WTC11 (cell line): Measurements from ENCODE around the gene ASS1. TPM values are rescaled to one million over a fixed set of nuclear protein-coding genes. Genes with fewer than 3 reads are reported as not detected.

Experiments
- ATAC-seq: fragments of 200-7000 bp; cut with Tn5 transposase; 2 replicates; pipeline ENCODE4 v1.10.0; 2021; ENCODE audit warnings: mild to moderate bottlenecking, moderate library complexity
- CTCF ChIA-PET: fragments of 300-600 bp; sonication (Branson Sonifier 250); formaldehyde crosslinking; loops from one replicate; lab custom pipeline; 2021; ENCODE audit warnings: antibody characterized with exemption; lab: Charles Lee
- POLR2A ChIA-PET: fragments of 350-600 bp; sonication (Branson Sonifier 250); formaldehyde crosslinking; loops from one replicate; lab custom pipeline; 2021; ENCODE audit warnings: antibody characterized with exemption; lab: Charles Lee
- DNase-seq: peaks from one replicate; pipeline ENCODE4 v3.0.0; 2021; ENCODE audit warnings: low spot score
- H3K27ac Mint-ChIP-seq: 2 replicates; pipeline ENCODE4 v1.8.0; 2021; ENCODE audit warnings: mixed read lengths
- H3K27me3 Mint-ChIP-seq: 2 replicates; pipeline ENCODE4 v1.8.0; 2021; ENCODE audit warnings: low read depth, mild to moderate bottlenecking, moderate library complexity, mixed read lengths
- H3K36me3 Mint-ChIP-seq: 2 replicates; pipeline ENCODE4 v1.8.0; 2021; ENCODE audit warnings: mixed read lengths
- H3K4me1 Mint-ChIP-seq: 2 replicates; pipeline ENCODE4 v1.8.0; 2022; ENCODE audit warnings: mixed read lengths
- H3K4me3 Mint-ChIP-seq: 2 replicates; pipeline ENCODE4 v1.8.0; 2021; ENCODE audit warnings: mild to moderate bottlenecking, moderate library complexity, mixed read lengths
- H3K9me3 Mint-ChIP-seq: 2 replicates; pipeline ENCODE4 v1.8.0; 2021; ENCODE audit warnings: mixed read lengths
- ATF1 ChIP-seq: sonication (generic); formaldehyde crosslinking; IDR thresholded peaks from 2 replicates; pipeline ENCODE4 v1.8.1; 2023; ENCODE audit warnings: mild to moderate bottlenecking, moderate library complexity, missing genetic modification reagents
- CREB1 ChIP-seq: sonication (generic); formaldehyde crosslinking; IDR thresholded peaks from 2 replicates; pipeline ENCODE4 v1.8.0; 2023; ENCODE audit warnings: mild to moderate bottlenecking, missing genetic modification reagents
- CREM ChIP-seq: sonication (generic); formaldehyde crosslinking; IDR thresholded peaks from 2 replicates; pipeline ENCODE4 v1.8.1; 2022; ENCODE audit warnings: mild to moderate bottlenecking, missing genetic modification reagents, moderate library complexity
- E2F1 ChIP-seq: sonication (generic); formaldehyde crosslinking; IDR thresholded peaks from 2 replicates; pipeline ENCODE4 v1.8.0; 2022; ENCODE audit warnings: mild to moderate bottlenecking, missing genetic modification reagents
- EMX1 ChIP-seq: fragments of 250-450 bp; sonication (Bioruptor Pico); IDR thresholded peaks from 2 replicates; pipeline ENCODE4 v1.8.0; 2021; ENCODE audit warnings: mild to moderate bottlenecking
- ESRRA ChIP-seq: sonication (generic); formaldehyde crosslinking; IDR thresholded peaks from 2 replicates; pipeline ENCODE4 v1.8.1; 2022; ENCODE audit warnings: mild to moderate bottlenecking, missing genetic modification reagents, borderline replicate concordance
- ETV6 ChIP-seq: sonication (generic); formaldehyde crosslinking; IDR thresholded peaks from 2 replicates; pipeline ENCODE4 v1.8.1; 2022; ENCODE audit warnings: mild to moderate bottlenecking, missing genetic modification reagents
- FOXJ3 ChIP-seq: sonication (generic); formaldehyde crosslinking; IDR thresholded peaks from 2 replicates; pipeline ENCODE4 v1.9.0; 2021; ENCODE audit warnings: missing genetic modification reagents, mild to moderate bottlenecking, borderline replicate concordance
- GRHL2 ChIP-seq: fragments of 250-450 bp; sonication (Bioruptor Pico); IDR thresholded peaks from 2 replicates; pipeline ENCODE4 v1.8.0; 2022; ENCODE audit warnings: mild to moderate bottlenecking, moderate library complexity; ENCODE audit not compliant: insufficient replicate concordance, severe bottlenecking
- JAZF1 ChIP-seq: fragments of 250-450 bp; sonication (Bioruptor Pico); IDR thresholded peaks from 2 replicates; pipeline ENCODE4 v1.9.0; 2021; ENCODE audit warnings: moderate library complexity, mild to moderate bottlenecking, inconsistent platforms
- JUN ChIP-seq: sonication (generic); formaldehyde crosslinking; IDR thresholded peaks from 2 replicates; pipeline ENCODE4 v1.8.0; 2023; ENCODE audit warnings: mild to moderate bottlenecking, missing genetic modification reagents
- MLX ChIP-seq: sonication (generic); formaldehyde crosslinking; IDR thresholded peaks from 2 replicates; pipeline ENCODE4 v1.8.1; 2023; ENCODE audit warnings: mild to moderate bottlenecking, missing genetic modification reagents, moderate library complexity
- NR2C2 ChIP-seq: sonication (generic); formaldehyde crosslinking; IDR thresholded peaks from 2 replicates; pipeline ENCODE4 v1.8.0; 2022; ENCODE audit warnings: mild to moderate bottlenecking, missing genetic modification reagents
- PRDM15 ChIP-seq: sonication (generic); formaldehyde crosslinking; IDR thresholded peaks from 2 replicates; pipeline ENCODE4 v1.8.0; 2022; ENCODE audit warnings: missing genetic modification reagents
- PRRX2 ChIP-seq: fragments of 250-450 bp; sonication (Bioruptor Pico); IDR thresholded peaks from 2 replicates; pipeline ENCODE4 v1.8.0; 2021; ENCODE audit warnings: mild to moderate bottlenecking
- RELA ChIP-seq: sonication (generic); formaldehyde crosslinking; IDR thresholded peaks from 2 replicates; pipeline ENCODE4 v1.8.1; 2022; ENCODE audit warnings: missing genetic modification reagents, mild to moderate bottlenecking, borderline replicate concordance
- RORB ChIP-seq: fragments of 250-450 bp; sonication (Bioruptor Pico); IDR thresholded peaks from 2 replicates; pipeline ENCODE4 v1.9.0; 2021; ENCODE audit warnings: mild to moderate bottlenecking
- SMAD4 ChIP-seq: sonication (generic); formaldehyde crosslinking; IDR thresholded peaks from 2 replicates; pipeline ENCODE4 v1.8.0; 2022; ENCODE audit warnings: mild to moderate bottlenecking, missing genetic modification reagents
- ZBTB21 ChIP-seq: sonication (generic); formaldehyde crosslinking; IDR thresholded peaks from 2 replicates; pipeline ENCODE4 v1.8.1; 2023; ENCODE audit warnings: mild to moderate bottlenecking, missing genetic modification reagents, borderline replicate concordance
- ZNF219 ChIP-seq: sonication (generic); formaldehyde crosslinking; IDR thresholded peaks from 2 replicates; pipeline ENCODE4 v1.8.0; 2023; ENCODE audit warnings: missing genetic modification reagents, mild to moderate bottlenecking, borderline replicate concordance
- ZNF232 ChIP-seq: sonication (generic); formaldehyde crosslinking; IDR thresholded peaks from 2 replicates; pipeline ENCODE4 v1.8.0; 2022; ENCODE audit warnings: mild to moderate bottlenecking, missing genetic modification reagents
- ZNF423 ChIP-seq: fragments of 250-450 bp; sonication (Bioruptor Pico); IDR thresholded peaks from 2 replicates; pipeline ENCODE4 v2.1.2; 2022; ENCODE audit warnings: mild to moderate bottlenecking, moderate library complexity
- total RNA-seq: library from RNA; stranded (reverse); gene quantifications from 3 replicates; pipeline ENCODE4 v1.2.3, GENCODE V29; 2021
- TF ChIP-seq, protein P1 (sequence below): sonication (generic); formaldehyde crosslinking; conservative IDR thresholded peaks from 2 replicates; pipeline ENCODE4 v1.8.1; 2023; ENCODE audit warnings: mild to moderate bottlenecking, low read depth, missing genetic modification reagents, moderate library complexity
- TF ChIP-seq, protein P2 (sequence below): sonication (generic); formaldehyde crosslinking; IDR thresholded peaks from 2 replicates; pipeline ENCODE4 v1.8.1; 2023; ENCODE audit warnings: mild to moderate bottlenecking, missing genetic modification reagents
- TF ChIP-seq, protein P3 (sequence below): sonication (generic); formaldehyde crosslinking; IDR thresholded peaks from 2 replicates; pipeline ENCODE4 v1.8.1; 2022; ENCODE audit warnings: mild to moderate bottlenecking, moderate library complexity, missing genetic modification reagents
- TF ChIP-seq, protein P4 (sequence below): fragments of 250-450 bp; sonication (Bioruptor Pico); IDR thresholded peaks from 2 replicates; pipeline ENCODE4 v1.9.0; 2021; ENCODE audit warnings: moderate library complexity, mild to moderate bottlenecking, inconsistent platforms, borderline replicate concordance

ASS1 gene
- total RNA-seq, 1 experiment from 2014 or later = 95.7 TPM

GRCh38 chr9:130399768-130400167 is 45.0 kb upstream of the ASS1 start:
- Mint-ChIP-seq H3K27me3 (no peaks in the 10 kb centered on the region), H3K4me3 (no peak overlapping the region)
- TF ChIP-seq FOXJ3 (CRISPR knock-in tag) = no peak
- TF ChIP-seq EMX1 (CRISPR knock-in tag) = no peak
- TF ChIP-seq ZNF232 = no peak
- no peak for TF ChIP-seq ATF1 (CRISPR knock-in tag)
- no peak for TF ChIP-seq ZBTB21 (CRISPR knock-in tag)
- TF ChIP-seq, protein P1, sequence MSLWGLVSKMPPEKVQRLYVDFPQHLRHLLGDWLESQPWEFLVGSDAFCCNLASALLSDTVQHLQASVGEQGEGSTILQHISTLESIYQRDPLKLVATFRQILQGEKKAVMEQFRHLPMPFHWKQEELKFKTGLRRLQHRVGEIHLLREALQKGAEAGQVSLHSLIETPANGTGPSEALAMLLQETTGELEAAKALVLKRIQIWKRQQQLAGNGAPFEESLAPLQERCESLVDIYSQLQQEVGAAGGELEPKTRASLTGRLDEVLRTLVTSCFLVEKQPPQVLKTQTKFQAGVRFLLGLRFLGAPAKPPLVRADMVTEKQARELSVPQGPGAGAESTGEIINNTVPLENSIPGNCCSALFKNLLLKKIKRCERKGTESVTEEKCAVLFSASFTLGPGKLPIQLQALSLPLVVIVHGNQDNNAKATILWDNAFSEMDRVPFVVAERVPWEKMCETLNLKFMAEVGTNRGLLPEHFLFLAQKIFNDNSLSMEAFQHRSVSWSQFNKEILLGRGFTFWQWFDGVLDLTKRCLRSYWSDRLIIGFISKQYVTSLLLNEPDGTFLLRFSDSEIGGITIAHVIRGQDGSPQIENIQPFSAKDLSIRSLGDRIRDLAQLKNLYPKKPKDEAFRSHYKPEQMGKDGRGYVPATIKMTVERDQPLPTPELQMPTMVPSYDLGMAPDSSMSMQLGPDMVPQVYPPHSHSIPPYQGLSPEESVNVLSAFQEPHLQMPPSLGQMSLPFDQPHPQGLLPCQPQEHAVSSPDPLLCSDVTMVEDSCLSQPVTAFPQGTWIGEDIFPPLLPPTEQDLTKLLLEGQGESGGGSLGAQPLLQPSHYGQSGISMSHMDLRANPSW (CRISPR knock-in tag) = no peak
- TF ChIP-seq, protein P2, sequence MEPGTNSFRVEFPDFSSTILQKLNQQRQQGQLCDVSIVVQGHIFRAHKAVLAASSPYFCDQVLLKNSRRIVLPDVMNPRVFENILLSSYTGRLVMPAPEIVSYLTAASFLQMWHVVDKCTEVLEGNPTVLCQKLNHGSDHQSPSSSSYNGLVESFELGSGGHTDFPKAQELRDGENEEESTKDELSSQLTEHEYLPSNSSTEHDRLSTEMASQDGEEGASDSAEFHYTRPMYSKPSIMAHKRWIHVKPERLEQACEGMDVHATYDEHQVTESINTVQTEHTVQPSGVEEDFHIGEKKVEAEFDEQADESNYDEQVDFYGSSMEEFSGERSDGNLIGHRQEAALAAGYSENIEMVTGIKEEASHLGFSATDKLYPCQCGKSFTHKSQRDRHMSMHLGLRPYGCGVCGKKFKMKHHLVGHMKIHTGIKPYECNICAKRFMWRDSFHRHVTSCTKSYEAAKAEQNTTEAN (CRISPR knock-in tag) = no peak
- TF ChIP-seq RELA (CRISPR knock-in tag) = no peak
- no peak for TF ChIP-seq NR2C2
- TF ChIP-seq MLX (CRISPR knock-in tag) = no peak
- no peak for TF ChIP-seq GRHL2 (CRISPR knock-in tag)
- TF ChIP-seq, all 79 proteins: peak for 0
- H3K36me3 Mint-ChIP-seq = peaks cover 5% of the 10 kb centered on the region; the same call in 1 of the 2 replicates
- H3K4me1 Mint-ChIP-seq = no peaks in the 10 kb centered on the region
- CTCF ChIA-PET = interaction anchor here (0.7 kb wide), 1 partner anchor 66 kb away, joined by 3 read pairs; no protein-coding TSS in a partner anchor
- DNase-seq (no peak), ATAC-seq (no peak)
- POLR2A ChIA-PET = no interaction called here
- H3K27ac Mint-ChIP-seq = no peak overlapping the region
- peaks cover 4% of the 10 kb centered on the region; the same call in 1 of the 2 replicates for H3K9me3 Mint-ChIP-seq

GRCh38 chr9:130400870-130401269 is 43.9 kb upstream of the ASS1 start:
- no peak overlapping the region for H3K27ac Mint-ChIP-seq
- ChIA-PET POLR2A (no interaction called here), CTCF (interaction anchor here (1.3 kb wide), 1 partner anchor 21 kb away, joined by 3 read pairs; no protein-coding TSS in a partner anchor)
- no peaks in the 10 kb centered on the region for H3K4me1 Mint-ChIP-seq
- no peak for DNase-seq
- ATAC-seq = no peak
- H3K4me3 Mint-ChIP-seq = no peak overlapping the region
- H3K9me3 Mint-ChIP-seq = peaks cover 4% of the 10 kb centered on the region; the same call in 1 of the 2 replicates
- H3K36me3 Mint-ChIP-seq = peaks cover 5% of the 10 kb centered on the region; the same call in 1 of the 2 replicates
- H3K27me3 Mint-ChIP-seq = no peaks in the 10 kb centered on the region
- TF ChIP-seq PRDM15 (CRISPR knock-in tag) = no peak
- TF ChIP-seq, protein P3, sequence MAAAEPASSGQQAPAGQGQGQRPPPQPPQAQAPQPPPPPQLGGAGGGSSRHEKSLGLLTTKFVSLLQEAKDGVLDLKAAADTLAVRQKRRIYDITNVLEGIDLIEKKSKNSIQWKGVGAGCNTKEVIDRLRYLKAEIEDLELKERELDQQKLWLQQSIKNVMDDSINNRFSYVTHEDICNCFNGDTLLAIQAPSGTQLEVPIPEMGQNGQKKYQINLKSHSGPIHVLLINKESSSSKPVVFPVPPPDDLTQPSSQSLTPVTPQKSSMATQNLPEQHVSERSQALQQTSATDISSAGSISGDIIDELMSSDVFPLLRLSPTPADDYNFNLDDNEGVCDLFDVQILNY = no peak
- no peak for TF ChIP-seq JUN (CRISPR knock-in tag)
- TF ChIP-seq RORB (CRISPR knock-in tag) = no peak
- TF ChIP-seq ESRRA (CRISPR knock-in tag) = no peak
- TF ChIP-seq NR2C2 = no peak
- no peak for TF ChIP-seq CREM (CRISPR knock-in tag)
- no peak for TF ChIP-seq ZNF219 (CRISPR knock-in tag)
- no peak for TF ChIP-seq FOXJ3 (CRISPR knock-in tag)
- TF ChIP-seq PRRX2 = no peak
- no peak for TF ChIP-seq ZNF423 (CRISPR knock-in tag)
- TF ChIP-seq, protein P4, sequence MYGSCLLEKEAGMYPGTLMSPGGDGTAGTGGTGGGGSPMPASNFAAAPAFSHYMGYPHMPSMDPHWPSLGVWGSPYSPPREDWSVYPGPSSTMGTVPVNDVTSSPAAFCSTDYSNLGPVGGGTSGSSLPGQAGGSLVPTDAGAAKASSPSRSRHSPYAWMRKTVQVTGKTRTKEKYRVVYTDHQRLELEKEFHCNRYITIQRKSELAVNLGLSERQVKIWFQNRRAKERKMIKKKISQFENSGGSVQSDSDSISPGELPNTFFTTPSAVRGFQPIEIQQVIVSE (CRISPR knock-in tag) = no peak
- no peak for TF ChIP-seq ETV6 (CRISPR knock-in tag)
- TF ChIP-seq E2F1 = no peak
- no peak for TF ChIP-seq CREB1 (CRISPR knock-in tag)
- no peak for TF ChIP-seq SMAD4 (CRISPR knock-in tag)
- TF ChIP-seq JAZF1 (CRISPR knock-in tag) = no peak
